ENCODE results near the gene KLHL5.

- TF ChIP-seq, protein P1, sequence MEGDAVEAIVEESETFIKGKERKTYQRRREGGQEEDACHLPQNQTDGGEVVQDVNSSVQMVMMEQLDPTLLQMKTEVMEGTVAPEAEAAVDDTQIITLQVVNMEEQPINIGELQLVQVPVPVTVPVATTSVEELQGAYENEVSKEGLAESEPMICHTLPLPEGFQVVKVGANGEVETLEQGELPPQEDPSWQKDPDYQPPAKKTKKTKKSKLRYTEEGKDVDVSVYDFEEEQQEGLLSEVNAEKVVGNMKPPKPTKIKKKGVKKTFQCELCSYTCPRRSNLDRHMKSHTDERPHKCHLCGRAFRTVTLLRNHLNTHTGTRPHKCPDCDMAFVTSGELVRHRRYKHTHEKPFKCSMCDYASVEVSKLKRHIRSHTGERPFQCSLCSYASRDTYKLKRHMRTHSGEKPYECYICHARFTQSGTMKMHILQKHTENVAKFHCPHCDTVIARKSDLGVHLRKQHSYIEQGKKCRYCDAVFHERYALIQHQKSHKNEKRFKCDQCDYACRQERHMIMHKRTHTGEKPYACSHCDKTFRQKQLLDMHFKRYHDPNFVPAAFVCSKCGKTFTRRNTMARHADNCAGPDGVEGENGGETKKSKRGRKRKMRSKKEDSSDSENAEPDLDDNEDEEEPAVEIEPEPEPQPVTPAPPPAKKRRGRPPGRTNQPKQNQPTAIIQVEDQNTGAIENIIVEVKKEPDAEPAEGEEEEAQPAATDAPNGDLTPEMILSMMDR (IDR thresholded peaks at IDR 0.05): no peak
- TF ChIP-seq POLR2A (IDR thresholded peaks at IDR 0.05): no peak
These were observed 39.8 kb upstream of the KLHL5 start for GRCh38 chr4:39022241-39022640.

Measured in uterus (tissue), 2 donors.